Hepatocyte (in vitro differentiated cells): Measurements from ENCODE around the gene GRID2. TPM values are rescaled to one million over a fixed set of nuclear protein-coding genes. Genes with fewer than 3 reads are reported as not detected.

ENCODE experiments used
- DNase-seq: peaks from one replicate; pipeline ENCODE4 v3.0.0-alpha.2; 2016; ENCODE audit warnings: low spot score
- H2AFZ ChIP-seq: fragments of 200-600 bp; sonication (generic); 2 replicates; pipeline ENCODE4 v1.6.0; 2016; ENCODE audit warnings: antibody characterized with exemption, mild to moderate bottlenecking
- H3K27ac ChIP-seq: fragments of 200-600 bp; sonication (generic); 2 replicates; pipeline ENCODE4 v1.5.1; 2016; ENCODE audit warnings: mild to moderate bottlenecking
- H3K27me3 ChIP-seq: fragments of 200-600 bp; sonication (generic); 2 replicates; pipeline ENCODE4 v1.6.1; 2016
- H3K36me3 ChIP-seq: fragments of 200-600 bp; sonication (generic); replicated peaks from 2 replicates; pipeline ENCODE4 v1.5.1; 2016; ENCODE audit warnings: low read depth; ENCODE audit not compliant: insufficient read depth
- H3K4me1 ChIP-seq: fragments of 200-600 bp; sonication (generic); 2 replicates; pipeline ENCODE4 v1.5.1; 2016; ENCODE audit warnings: mild to moderate bottlenecking, moderate library complexity; ENCODE audit not compliant: insufficient read depth
- H3K4me2 ChIP-seq: fragments of 200-600 bp; sonication (generic); 2 replicates; pipeline ENCODE4 v1.6.0; 2016
- H3K4me3 ChIP-seq: fragments of 200-600 bp; sonication (generic); 2 replicates; pipeline ENCODE4 v1.5.1; 2016; ENCODE audit warnings: mild to moderate bottlenecking
- H3K79me2 ChIP-seq: fragments of 200-600 bp; sonication (generic); 2 replicates; pipeline ENCODE4 v1.6.0; 2017; ENCODE audit warnings: mild to moderate bottlenecking
- H3K9me2 ChIP-seq: fragments of 200-600 bp; sonication (generic); replicated peaks from 2 replicates; pipeline ENCODE4 v1.6.0; 2017; ENCODE audit warnings: mild to moderate bottlenecking; ENCODE audit not compliant: insufficient read depth
- H3K9me3 ChIP-seq: fragments of 200-600 bp; sonication (generic); 2 replicates; pipeline ENCODE4 v1.5.1; 2016; ENCODE audit warnings: low read depth, mild to moderate bottlenecking
- H4K20me1 ChIP-seq: fragments of 200-600 bp; sonication (generic); 2 replicates; pipeline ENCODE4 v1.6.0; 2016; ENCODE audit warnings: mild to moderate bottlenecking; ENCODE audit not compliant: insufficient read depth, poor library complexity, severe bottlenecking
- CTCF ChIP-seq: fragments of 200-600 bp; sonication (generic); IDR thresholded peaks from 2 replicates; pipeline ENCODE4 v1.5.1; 2016; ENCODE audit warnings: antibody characterized with exemption, mild to moderate bottlenecking; ENCODE audit not compliant: poor library complexity
- EZH2 ChIP-seq: fragments of 200-600 bp; sonication (generic); IDR thresholded peaks from 2 replicates; pipeline ENCODE4 v1.6.1; 2016; ENCODE audit warnings: antibody characterized with exemption, mild to moderate bottlenecking, borderline replicate concordance
- EZH2phosphoT487 ChIP-seq: fragments of 200-600 bp; sonication (generic); IDR thresholded peaks from one replicate; pipeline ENCODE4 v1.6.1; 2018; ENCODE audit warnings: antibody characterized with exemption, mild to moderate bottlenecking, low read depth, moderate library complexity; ENCODE audit not compliant: unreplicated experiment, severe bottlenecking
- WGBS: methylation state at CpG from one replicate; pipeline ENCODE4 v1.1.6; 2016; ENCODE audit warnings: low lambda C conversion rate; ENCODE audit errors: missing lambda C conversion rate; 5-methylcytosine and 5-hydroxymethylcytosine counted together
- polyA plus RNA-seq: library from polyadenylated mRNA; unstranded; fragments of >200 nt; fragmentation: Nextera tagmentation; extraction: Ambion mirVana; gene quantifications from 2 replicates; pipeline ENCODE4 v1.2.1, GENCODE V29; 2016
- total RNA-seq: library from RNA; depleted of rRNA; stranded (reverse); fragments of >200 nt; gene quantifications from 2 replicates; pipeline ENCODE4 v1.2.3, GENCODE V29; 2014

Gene GRID2
- total and polyA plus RNA-seq, 2 experiments from 2014 or later, result 0.53 to 3.5 TPM

- no peaks in the 10 kb centered on the region for H3K27me3 ChIP-seq
- no peaks in the 10 kb centered on the region for H3K9me2 ChIP-seq
- H3K36me3 ChIP-seq, result no peaks in the 10 kb centered on the region
- H3K4me1 ChIP-seq, result peaks cover 20% of the 10 kb centered on the region
- DNase-seq, result no peak
- H3K4me2 ChIP-seq, result no peak overlapping the region
- H4K20me1 ChIP-seq, result no peaks in the 10 kb centered on the region
- no peak for TF ChIP-seq EZH2
- TF ChIP-seq CTCF, result no peak
- no peak for TF ChIP-seq EZH2phosphoT487
- H3K4me3 ChIP-seq, result no peak overlapping the region
- no peaks in the 10 kb centered on the region for H3K79me2 ChIP-seq
- no peak overlapping the region for H2AFZ ChIP-seq
- 95% methylated on average over 1 of the region's 1 CpG for WGBS
- H3K9me3 ChIP-seq, result no peaks in the 10 kb centered on the region
- no peak overlapping the region for H3K27ac ChIP-seq
These were observed 1439.9 kb downstream of the GRID2 start for GRCh38 chr4:93743635-93744034.

- no peaks in the 10 kb centered on the region for H4K20me1 ChIP-seq
- H3K27me3 ChIP-seq, result no peaks in the 10 kb centered on the region
- no peak overlapping the region for H3K4me3 ChIP-seq
- 52% methylated on average over 2 of the region's 2 CpGs for WGBS
- peaks cover 20% of the 10 kb centered on the region for H3K4me1 ChIP-seq
- no peak overlapping the region for H3K27ac ChIP-seq
- no peaks in the 10 kb centered on the region for H3K9me2 ChIP-seq
- no peaks in the 10 kb centered on the region for H3K79me2 ChIP-seq
- no peak for DNase-seq
- H3K4me2 ChIP-seq, result no peak overlapping the region
- TF ChIP-seq EZH2 (no peak), EZH2phosphoT487 (no peak), CTCF (no peak)
- no peaks in the 10 kb centered on the region for H3K9me3 ChIP-seq
- H3K36me3 ChIP-seq, result no peaks in the 10 kb centered on the region
- no peak overlapping the region for H2AFZ ChIP-seq
These were observed 1441.2 kb downstream of the GRID2 start for GRCh38 chr4:93744961-93745360.

- no peaks in the 10 kb centered on the region for H3K9me2 ChIP-seq
- no peak overlapping the region for H3K4me3 ChIP-seq
- H3K27ac ChIP-seq, result no peak overlapping the region
- no peaks in the 10 kb centered on the region for H3K79me2 ChIP-seq
- no peak for TF ChIP-seq EZH2
- no peak for TF ChIP-seq CTCF
- no peak for TF ChIP-seq EZH2phosphoT487
- H3K9me3 ChIP-seq, result no peaks in the 10 kb centered on the region
- H2AFZ ChIP-seq, result no peak overlapping the region
- peaks cover 20% of the 10 kb centered on the region for H3K4me1 ChIP-seq
- no peaks in the 10 kb centered on the region for H3K36me3 ChIP-seq
- DNase-seq, result no peak
- no peaks in the 10 kb centered on the region for H3K27me3 ChIP-seq
- peak overlapping the region; percentile 5 for H3K4me2 ChIP-seq
- H4K20me1 ChIP-seq, result no peaks in the 10 kb centered on the region
These were observed 1442.3 kb downstream of the GRID2 start for GRCh38 chr4:93746031-93746430.

- no peak overlapping the region for H2AFZ ChIP-seq
- no peak overlapping the region for H3K4me3 ChIP-seq
- H3K36me3 ChIP-seq, result no peaks in the 10 kb centered on the region
- TF ChIP-seq EZH2phosphoT487 (no peak), EZH2 (no peak), CTCF (no peak)
- no peaks in the 10 kb centered on the region for H3K9me3 ChIP-seq
- no peaks in the 10 kb centered on the region for H3K79me2 ChIP-seq
- H3K27me3 ChIP-seq, result no peaks in the 10 kb centered on the region
- H3K4me2 ChIP-seq, result no peak overlapping the region
- no peak overlapping the region for H3K27ac ChIP-seq
- no peaks in the 10 kb centered on the region for H3K9me2 ChIP-seq
- DNase-seq, result no peak
- 27% methylated on average over 2 of the region's 2 CpGs for whole genome bisulfite sequencing
- H3K4me1 ChIP-seq, result peaks cover 20% of the 10 kb centered on the region
- H4K20me1 ChIP-seq, result no peaks in the 10 kb centered on the region
These were observed 1443.5 kb downstream of the GRID2 start for GRCh38 chr4:93747220-93747619.
